ENCODE measurements around the gene PKNOX1. TPM values are rescaled to one million over a fixed set of nuclear protein-coding genes. Genes with fewer than 3 reads are reported as not detected.

PKNOX1 gene
- total and polyA plus RNA-seq, 9 of the 15 experiments (the other 6 are each of a cell fraction or from before 2014, with no cell fraction given): 8.8 to 25.9 (median 13.2) TPM

DNA sequence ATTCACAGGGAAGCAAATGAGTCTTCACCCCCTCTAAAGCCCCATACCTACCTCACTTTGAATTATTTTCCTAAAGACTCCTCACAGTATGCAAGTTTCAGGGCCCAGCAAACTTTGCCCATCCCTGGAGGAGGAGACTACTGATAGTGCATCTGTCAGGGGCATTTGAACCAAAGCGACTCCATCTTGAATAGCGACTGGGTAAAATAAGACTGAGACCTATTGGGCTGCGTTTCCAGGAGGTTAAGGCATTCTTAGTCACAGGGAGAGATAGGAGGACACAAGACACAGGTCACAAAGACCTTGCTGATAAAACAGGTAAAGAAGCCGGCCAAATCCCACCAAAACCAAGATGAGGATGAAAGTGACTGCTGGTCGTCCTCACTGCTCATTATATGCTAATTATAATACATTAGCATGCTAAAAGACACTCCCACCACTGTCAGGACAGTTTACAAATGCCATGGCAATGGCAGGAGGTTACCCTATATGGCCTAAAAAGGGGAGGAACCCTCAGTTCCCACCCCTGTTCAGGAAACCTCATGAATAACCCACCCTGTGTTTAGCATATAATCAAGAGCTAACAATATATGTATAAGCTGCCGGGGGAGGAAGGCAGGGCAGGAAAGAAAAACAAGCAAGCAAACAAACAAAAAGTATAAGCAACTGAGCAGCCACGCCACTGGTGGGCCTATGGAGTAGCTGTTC is 3.3 kb upstream of the PKNOX1 start (continued):
- TF ChIP-seq RREB1 (CRISPR knock-in tag; IDR thresholded peaks at IDR 0.05) (0 out of 2 replicates have a peak, but pooled peaks have one; percentile 33), ATF1 (CRISPR knock-in tag; IDR thresholded peaks at IDR 0.05) (no peak), ATF1 (tag; IDR thresholded peaks at IDR 0.05) (peak; percentile 30; the same call in 1 of the 2 replicates), ZBTB17 (CRISPR knock-in tag; IDR thresholded peaks at IDR 0.05) (peak; percentile 85), PTTG1 (tag; IDR thresholded peaks at IDR 0.05; ENCODE audit: low read depth) (peak; percentile 95), STAT5B (CRISPR knock-in tag; IDR thresholded peaks at IDR 0.05) (peak; percentile 42; the same call in 1 of the 2 replicates), CREB5 (CRISPR knock-in tag; IDR thresholded peaks at IDR 0.05) (peak; percentile 54; the same call in 1 of the 2 replicates), ZNF212 (CRISPR knock-in tag; IDR thresholded peaks at IDR 0.05) (no peak), ZNF766 (CRISPR knock-in tag; conservative IDR thresholded peaks at IDR 0.05) (peak; percentile 89)
- TF ChIP-seq, protein P1, sequence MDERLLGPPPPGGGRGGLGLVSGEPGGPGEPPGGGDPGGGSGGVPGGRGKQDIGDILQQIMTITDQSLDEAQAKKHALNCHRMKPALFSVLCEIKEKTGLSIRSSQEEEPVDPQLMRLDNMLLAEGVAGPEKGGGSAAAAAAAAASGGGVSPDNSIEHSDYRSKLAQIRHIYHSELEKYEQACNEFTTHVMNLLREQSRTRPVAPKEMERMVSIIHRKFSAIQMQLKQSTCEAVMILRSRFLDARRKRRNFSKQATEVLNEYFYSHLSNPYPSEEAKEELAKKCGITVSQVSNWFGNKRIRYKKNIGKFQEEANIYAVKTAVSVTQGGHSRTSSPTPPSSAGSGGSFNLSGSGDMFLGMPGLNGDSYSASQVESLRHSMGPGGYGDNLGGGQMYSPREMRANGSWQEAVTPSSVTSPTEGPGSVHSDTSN (CRISPR knock-in tag; IDR thresholded peaks at IDR 0.05; ENCODE audit: low read depth): no peak
- TF ChIP-seq, protein P1 (tag; conservative IDR thresholded peaks at IDR 0.05; ENCODE audit: low read depth): peak; percentile 65
- TF ChIP-seq, protein P2, sequence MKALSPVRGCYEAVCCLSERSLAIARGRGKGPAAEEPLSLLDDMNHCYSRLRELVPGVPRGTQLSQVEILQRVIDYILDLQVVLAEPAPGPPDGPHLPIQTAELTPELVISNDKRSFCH (CRISPR knock-in tag; IDR thresholded peaks at IDR 0.05): peak; percentile 88
- TF ChIP-seq, protein P2 (tag; IDR thresholded peaks at IDR 0.05): peak; percentile 99
- TF ChIP-seq, protein P3, sequence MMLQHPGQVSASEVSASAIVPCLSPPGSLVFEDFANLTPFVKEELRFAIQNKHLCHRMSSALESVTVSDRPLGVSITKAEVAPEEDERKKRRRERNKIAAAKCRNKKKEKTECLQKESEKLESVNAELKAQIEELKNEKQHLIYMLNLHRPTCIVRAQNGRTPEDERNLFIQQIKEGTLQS (IDR thresholded peaks at IDR 0.05): no peak
- TF ChIP-seq, protein P3 (CRISPR knock-in tag; conservative IDR thresholded peaks at IDR 0.05): no peak

Measured in K562 (cell line).